Endothelial cell (in vitro differentiated cells): Measurements from ENCODE around the gene HSPA14. TPM values are rescaled to one million over a fixed set of nuclear protein-coding genes. Genes with fewer than 3 reads are reported as not detected.
"Not testable (repeated sequence)": the region's sequence is repeated elsewhere in the genome, so short reads cannot be mapped to it uniquely, and the experiment has no call there.

Experiments used
- DNase-seq: peaks from one replicate; pipeline ENCODE4 v3.0.0; 2021; ENCODE audit warnings: low spot score
- H3K27ac Mint-ChIP-seq: one replicate; pipeline ENCODE4 v1.8.0; 2021; ENCODE audit warnings: mixed read lengths, inconsistent platforms; ENCODE audit not compliant: unreplicated experiment
- H3K27me3 Mint-ChIP-seq: one replicate; pipeline ENCODE4 v1.8.0; 2021; ENCODE audit warnings: mild to moderate bottlenecking, moderate library complexity, mixed read lengths, inconsistent platforms; ENCODE audit not compliant: unreplicated experiment
- H3K36me3 Mint-ChIP-seq: one replicate; pipeline ENCODE4 v1.8.0; 2021; ENCODE audit warnings: mild to moderate bottlenecking, low read depth, mixed read lengths, inconsistent platforms; ENCODE audit not compliant: unreplicated experiment
- H3K4me1 Mint-ChIP-seq: one replicate; pipeline ENCODE4 v1.8.0; 2021; ENCODE audit warnings: mild to moderate bottlenecking, mixed read lengths, inconsistent platforms; ENCODE audit not compliant: unreplicated experiment
- H3K4me3 Mint-ChIP-seq: one replicate; pipeline ENCODE4 v1.8.0; 2021; ENCODE audit warnings: mild to moderate bottlenecking, mixed read lengths, inconsistent platforms; ENCODE audit not compliant: unreplicated experiment
- H3K9me3 Mint-ChIP-seq: one replicate; pipeline ENCODE4 v1.8.0; 2021; ENCODE audit warnings: mixed read lengths, inconsistent platforms; ENCODE audit not compliant: unreplicated experiment
- CTCF ChIP-seq: fragments of 200-600 bp; sonication (generic); IDR thresholded peaks from one replicate; pipeline ENCODE4 v1.5.0; 2021; ENCODE audit warnings: antibody characterized with exemption; ENCODE audit not compliant: unreplicated experiment
- total RNA-seq: library from RNA; stranded (reverse); fragmentation: NEBNext Ultra II Directional; extraction: Animal tissue kit (Norgen Biotek cat#: 25700); gene quantifications from one replicate; pipeline ENCODE4 v1.2.1, GENCODE V29; 2021; ENCODE audit not compliant: unreplicated experiment

The HSPA14 gene
- total RNA-seq, 1 donor from 2014 or later: 14.2 TPM

- peaks cover 15% of the 10 kb centered on the region for H3K4me1 Mint-ChIP-seq
- H3K4me3 Mint-ChIP-seq: no peak overlapping the region
- TF ChIP-seq CTCF: no peak
- DNase-seq: no peak
- peaks cover 1% of the 10 kb centered on the region for H3K27me3 Mint-ChIP-seq
- H3K36me3 Mint-ChIP-seq: no peaks in the 10 kb centered on the region
- H3K27ac Mint-ChIP-seq: no peak overlapping the region
- no peaks in the 10 kb centered on the region for H3K9me3 Mint-ChIP-seq
Measured at GRCh38 chr10:14806318-14806717, 31.8 kb upstream of the HSPA14 start.

- Mint-ChIP-seq H3K27me3 (peaks cover 1% of the 10 kb centered on the region), H3K4me1 (peaks cover 13% of the 10 kb centered on the region), H3K27ac (no peak overlapping the region), H3K4me3 (no peak overlapping the region), H3K9me3 (no peaks in the 10 kb centered on the region), H3K36me3 (no peaks in the 10 kb centered on the region)
- no peak for TF ChIP-seq CTCF
- no peak for DNase-seq
Measured at GRCh38 chr10:14810969-14811953, 26.8 kb upstream of the HSPA14 start.

- H3K36me3 Mint-ChIP-seq: no peaks in the 10 kb centered on the region
- H3K27ac Mint-ChIP-seq: no peak overlapping the region
- no peaks in the 10 kb centered on the region for H3K9me3 Mint-ChIP-seq
- DNase-seq: no peak
- H3K4me3 Mint-ChIP-seq: no peak overlapping the region
- no peak for TF ChIP-seq CTCF
- peaks cover 13% of the 10 kb centered on the region for H3K4me1 Mint-ChIP-seq
- H3K27me3 Mint-ChIP-seq: peaks cover 3% of the 10 kb centered on the region
Measured at GRCh38 chr10:14812271-14812670, 25.8 kb upstream of the HSPA14 start.

- Mint-ChIP-seq H3K36me3 (no peaks in the 10 kb centered on the region), H3K4me1 (peaks cover 15% of the 10 kb centered on the region), H3K27ac (no peak overlapping the region), H3K27me3 (peaks cover 6% of the 10 kb centered on the region), H3K4me3 (no peak overlapping the region), H3K9me3 (no peaks in the 10 kb centered on the region)
- DNase-seq: no peak
- no peak for TF ChIP-seq CTCF
Measured at GRCh38 chr10:14815681-14816080, 22.4 kb upstream of the HSPA14 start.

- H3K36me3 Mint-ChIP-seq, H3K4me3 Mint-ChIP-seq, H3K27ac Mint-ChIP-seq, H3K9me3 Mint-ChIP-seq, DNase-seq, H3K27me3 Mint-ChIP-seq: not testable (repeated sequence)
- peaks cover 12% of the 10 kb centered on the region for H3K4me1 Mint-ChIP-seq
Measured at GRCh38 chr10:14816717-14817116, 21.4 kb upstream of the HSPA14 start.
